H1 (cell line): Measurements from ENCODE around the gene WDFY3. TPM values are rescaled to one million over a fixed set of nuclear protein-coding genes. Genes with fewer than 3 reads are reported as not detected.

Source experiments
- RBBP5 ChIP-seq: IDR thresholded peaks from 2 replicates; pipeline ENCODE4 v1.7.1; 2012; ENCODE audit warnings: low read depth, mild to moderate bottlenecking, inconsistent platforms, low read length, moderate library complexity, borderline replicate concordance
- polyA plus RNA-seq, 7 experiments: library from polyadenylated mRNA; depleted of rRNA in 3 of 7; stranded (reverse) in 5 of 7; unstranded in 2 of 7; fragments of >200 nt in 5 of 7; fragments of 200-250 nt in 2 of 7; gene quantifications; 1 replicate in 5 of 7; 2 replicates in 1 of 7; 4 replicates in 1 of 7; pipeline versions ENCODE4 v1.2.1 to v1.2.3, GENCODE V29; 2011 to 2013; ENCODE audit warnings: missing spikeins in 2 of 7, mixed read lengths in 2 of 7
- total RNA-seq: library from RNA; stranded (reverse); fragmentation: NEBNext Ultra II Directional; extraction: Animal tissue kit (Norgen Biotek cat#: 25700); gene quantifications from 2 replicates; pipeline ENCODE4 v1.2.1, GENCODE V29; 2021

Gene WDFY3
- total and polyA plus RNA-seq, 2 of the 8 experiments (the other 6 are each of a cell fraction or from before 2014, with no cell fraction given), result 25.6 to 62.4 TPM

DNA sequence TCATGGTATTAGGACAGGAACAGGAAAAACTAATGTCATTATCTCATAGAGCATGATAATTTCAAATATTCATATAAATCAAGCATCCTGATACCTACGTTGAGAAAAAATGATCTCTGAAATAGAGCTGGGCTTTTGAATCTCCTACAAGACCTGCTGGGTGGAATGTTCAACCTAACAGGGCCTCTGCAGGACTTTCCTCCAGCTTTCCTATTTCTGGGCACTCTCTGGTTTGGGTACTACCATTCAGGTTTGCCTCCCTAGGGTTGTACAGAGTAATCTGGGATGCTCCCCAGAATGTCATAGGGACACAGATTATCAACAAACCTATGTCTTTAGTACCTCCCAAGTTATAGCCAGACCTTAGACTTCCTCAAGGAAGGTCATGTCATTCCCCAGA is 274.7 kb downstream of the WDFY3 start (continued):
- no peak for TF ChIP-seq RBBP5
